Natural killer cell (primary cell): Measurements from ENCODE around the gene EFHD1. TPM values are rescaled to one million over a fixed set of nuclear protein-coding genes. Genes with fewer than 3 reads are reported as not detected.
"Not testable (repeated sequence)": the region's sequence is repeated elsewhere in the genome, so short reads cannot be mapped to it uniquely, and the experiment has no call there.

ENCODE experiments used
- ATAC-seq, 3 donors: fragments of 150-1000 bp in 2 of 3; fragments of 200-7000 bp in 1 of 3; cut with Tn5 transposase; 1 replicate in 1 of 3; 2 replicates in 2 of 3; pipeline ENCODE4 v1.10.0; 2021; ENCODE audit warnings: mild to moderate bottlenecking in 2 of 3, moderate library complexity in 2 of 3
- DNase-seq, 2 donors: peaks; one replicate each; pipeline versions ENCODE4 v3.0.0 to v3.0.0-alpha.2; 2013 to 2021; ENCODE audit warnings: mixed read lengths in 1 of 2
- H3K27ac ChIP-seq: one replicate; pipeline ENCODE4 v1.5.1; 2013; ENCODE audit warnings: mild to moderate bottlenecking, low read length
- H3K27me3 ChIP-seq: one replicate; pipeline ENCODE4 v1.6.1; 2013; ENCODE audit warnings: low read length; ENCODE audit not compliant: control insufficient read depth, insufficient read depth
- H3K36me3 ChIP-seq: one replicate; pipeline ENCODE4 v1.6.1; 2013; ENCODE audit warnings: low read length; ENCODE audit not compliant: control insufficient read depth, insufficient read depth
- H3K4me1 ChIP-seq: one replicate; pipeline ENCODE4 v1.6.1; 2013; ENCODE audit warnings: low read length; ENCODE audit not compliant: control insufficient read depth, insufficient read depth
- H3K4me3 ChIP-seq: one replicate; pipeline ENCODE4 v1.5.1; 2013; ENCODE audit warnings: low read length
- H3K9me3 ChIP-seq: one replicate; pipeline ENCODE4 v1.6.1; 2013; ENCODE audit warnings: low read length; ENCODE audit not compliant: control insufficient read depth, insufficient read depth
- H3K27ac Mint-ChIP-seq, 2 donors: one replicate each; pipeline ENCODE4 v1.8.0; 2022; ENCODE audit warnings: mild to moderate bottlenecking in 2 of 2, mixed read lengths in 2 of 2, moderate library complexity in 1 of 2
- H3K27me3 Mint-ChIP-seq, 2 donors: one replicate each; pipeline ENCODE4 v1.8.0; 2022; ENCODE audit warnings: low read depth in 2 of 2, mixed read lengths in 2 of 2
- H3K36me3 Mint-ChIP-seq: one replicate; pipeline ENCODE4 v1.8.0; 2022; ENCODE audit warnings: mixed read lengths
- H3K4me1 Mint-ChIP-seq, 2 donors: one replicate each; pipeline ENCODE4 v1.8.0; 2022; ENCODE audit warnings: mixed read lengths in 2 of 2
- H3K4me3 Mint-ChIP-seq: one replicate; pipeline ENCODE4 v1.8.0; 2022; ENCODE audit warnings: mild to moderate bottlenecking, moderate library complexity, mixed read lengths
- H3K9me3 Mint-ChIP-seq, 2 donors: one replicate each; pipeline ENCODE4 v1.8.0; 2022; ENCODE audit warnings: mixed read lengths in 2 of 2
- WGBS: methylation state at CpG from one replicate; pipeline ENCODE4 v1.1.7; 2013; ENCODE audit warnings: missing lambda C conversion rate; ENCODE audit not compliant: insufficient coverage; 5-methylcytosine and 5-hydroxymethylcytosine counted together
- intact Hi-C: fragments of 100-400 bp; cut with micrococcal nuclease; formaldehyde crosslinking; loops from one replicate; pipeline ENCODE4 v1.14.2; 2022
- total RNA-seq, 4 donors: library from RNA; stranded (reverse); fragments of 120-200 nt in 1 of 4; gene quantifications; one replicate each; pipeline versions ENCODE4 v1.2.3 to v1.2.4, GENCODE V29; 2013 to 2022
- TF ChIP-seq, protein P1 (sequence below): fragments of 200-600 bp; IDR thresholded peaks from one replicate; pipeline ENCODE4 v1.8.0; 2022; ENCODE audit warnings: antibody characterized with exemption

EFHD1 gene
- total RNA-seq, 3 donors from 2014 or later (not counting 1 experiment from before 2014, with no cell fraction given): 0.58 TPM; not detected in 2

GRCh38 chr2:232687382-232688160 lies 54.2 kb downstream of the EFHD1 start:
- Mint-ChIP-seq H3K9me3 (no peaks in the 10 kb centered on the region), H3K27me3 (peaks cover under 1 to 5% of the 10 kb centered on the region in 2 donors), H3K4me3 (no peak overlapping the region), H3K4me1 (no peaks in the 10 kb centered on the region), H3K36me3 (no peaks in the 10 kb centered on the region), H3K27ac (no peak overlapping the region)
- Histone ChIP-seq H3K27me3 (no peaks in the 10 kb centered on the region), H3K4me1 (no peaks in the 10 kb centered on the region), H3K36me3 (no peaks in the 10 kb centered on the region), H3K9me3 (no peaks in the 10 kb centered on the region), H3K4me3 (no peak overlapping the region), H3K27ac (no peak overlapping the region)
- TF ChIP-seq, protein P1, sequence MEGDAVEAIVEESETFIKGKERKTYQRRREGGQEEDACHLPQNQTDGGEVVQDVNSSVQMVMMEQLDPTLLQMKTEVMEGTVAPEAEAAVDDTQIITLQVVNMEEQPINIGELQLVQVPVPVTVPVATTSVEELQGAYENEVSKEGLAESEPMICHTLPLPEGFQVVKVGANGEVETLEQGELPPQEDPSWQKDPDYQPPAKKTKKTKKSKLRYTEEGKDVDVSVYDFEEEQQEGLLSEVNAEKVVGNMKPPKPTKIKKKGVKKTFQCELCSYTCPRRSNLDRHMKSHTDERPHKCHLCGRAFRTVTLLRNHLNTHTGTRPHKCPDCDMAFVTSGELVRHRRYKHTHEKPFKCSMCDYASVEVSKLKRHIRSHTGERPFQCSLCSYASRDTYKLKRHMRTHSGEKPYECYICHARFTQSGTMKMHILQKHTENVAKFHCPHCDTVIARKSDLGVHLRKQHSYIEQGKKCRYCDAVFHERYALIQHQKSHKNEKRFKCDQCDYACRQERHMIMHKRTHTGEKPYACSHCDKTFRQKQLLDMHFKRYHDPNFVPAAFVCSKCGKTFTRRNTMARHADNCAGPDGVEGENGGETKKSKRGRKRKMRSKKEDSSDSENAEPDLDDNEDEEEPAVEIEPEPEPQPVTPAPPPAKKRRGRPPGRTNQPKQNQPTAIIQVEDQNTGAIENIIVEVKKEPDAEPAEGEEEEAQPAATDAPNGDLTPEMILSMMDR: no peak
- intact Hi-C loops: no loop called here
- no peak for ATAC-seq
- WGBS: 64% methylated on average over 11 of the region's 11 CpGs
- no peak for DNase-seq

- intact Hi-C loops: no loop called here
- TF ChIP-seq, protein P1: no peak
- DNase-seq (no peak), ATAC-seq (no peak)
- Histone ChIP-seq H3K9me3 (no peaks in the 10 kb centered on the region), H3K4me3 (no peak overlapping the region), H3K4me1 (no peaks in the 10 kb centered on the region), H3K36me3 (no peaks in the 10 kb centered on the region), H3K27ac (no peak overlapping the region), H3K27me3 (no peaks in the 10 kb centered on the region)
- Mint-ChIP-seq H3K27ac (no peak overlapping the region), H3K36me3 (no peaks in the 10 kb centered on the region), H3K4me3 (no peak overlapping the region), H3K4me1 (no peaks in the 10 kb centered on the region), H3K9me3 (no peaks in the 10 kb centered on the region), H3K27me3 (peaks cover 0 to 5% of the 10 kb centered on the region in 2 donors)
- 93% methylated on average over 7 of the region's 7 CpGs for WGBS
Measured at GRCh38 chr2:232688201-232688600, 54.8 kb downstream of the EFHD1 start.

DNA sequence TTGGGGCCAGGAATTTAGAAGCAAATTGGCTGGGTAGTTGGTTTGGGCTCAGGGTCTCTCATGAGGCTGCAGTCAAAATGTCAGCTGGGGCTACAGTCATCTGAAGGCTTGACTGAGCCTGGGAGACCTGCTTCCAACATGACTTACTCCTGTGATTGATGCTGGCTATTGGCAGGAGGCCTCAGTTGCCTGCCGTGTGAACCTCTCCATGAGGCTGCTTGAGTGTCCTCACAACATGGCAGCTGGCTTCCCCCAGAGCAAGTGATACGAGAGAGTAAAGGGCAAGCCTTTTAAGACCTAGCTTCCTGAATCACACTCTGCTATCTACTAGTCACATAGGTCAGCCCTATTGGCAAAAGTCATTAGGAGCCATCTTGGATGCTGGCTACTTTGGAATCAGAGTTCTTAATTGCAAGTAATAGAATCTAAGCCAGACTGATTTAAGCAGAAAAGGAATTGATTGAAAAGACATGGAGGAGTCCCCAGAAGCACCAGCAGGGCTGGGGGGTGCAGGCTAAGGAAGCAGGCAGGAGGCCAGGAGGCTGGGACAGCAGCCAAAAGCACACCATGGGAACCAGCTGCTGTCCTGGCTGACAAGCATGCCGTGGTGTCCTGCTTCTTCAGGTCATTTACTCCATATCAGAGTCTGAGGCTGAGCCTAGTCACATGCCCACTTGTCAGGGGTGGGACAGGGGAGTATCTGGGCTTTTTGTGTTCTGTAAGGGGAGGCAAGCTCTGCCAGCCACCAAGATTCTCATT lies 55.9 kb downstream of the EFHD1 start:
- Histone ChIP-seq H3K9me3 (no peaks in the 10 kb centered on the region), H3K27me3 (no peaks in the 10 kb centered on the region), H3K4me1 (no peaks in the 10 kb centered on the region), H3K4me3 (no peak overlapping the region), H3K27ac (no peak overlapping the region), H3K36me3 (no peaks in the 10 kb centered on the region)
- Mint-ChIP-seq H3K4me1 (peaks cover 0 to 1% of the 10 kb centered on the region in 2 donors), H3K36me3 (no peaks in the 10 kb centered on the region), H3K4me3 (no peak overlapping the region), H3K9me3 (no peaks in the 10 kb centered on the region), H3K27ac (no peak overlapping the region), H3K27me3 (no peaks in the 10 kb centered on the region)
- ATAC-seq (no peak), DNase-seq (no peak)
- TF ChIP-seq, protein P1: no peak
- intact Hi-C loops: no loop called here
- 55% methylated on average over 3 of the region's 3 CpGs for WGBS

- H3K9me3 Mint-ChIP-seq, ATAC-seq, intact Hi-C loops, H3K36me3 ChIP-seq, H3K36me3 Mint-ChIP-seq, H3K27ac ChIP-seq, DNase-seq, H3K9me3 ChIP-seq, H3K4me3 ChIP-seq, H3K27ac Mint-ChIP-seq, H3K27me3 Mint-ChIP-seq, H3K4me1 ChIP-seq, H3K4me3 Mint-ChIP-seq, H3K4me1 Mint-ChIP-seq, H3K27me3 ChIP-seq: not testable (repeated sequence)
- WGBS: 96% methylated on average over 12 of the region's 13 CpGs
Measured at GRCh38 chr2:232691117-232691516, 57.7 kb downstream of the EFHD1 start.
